ENCODE measurements around the gene NDC1. TPM values are rescaled to one million over a fixed set of nuclear protein-coding genes. Genes with fewer than 3 reads are reported as not detected.
"Not testable (repeated sequence)": the region's sequence is repeated elsewhere in the genome, so short reads cannot be mapped to it uniquely, and the experiment has no call there.

NDC1 gene, protein sequence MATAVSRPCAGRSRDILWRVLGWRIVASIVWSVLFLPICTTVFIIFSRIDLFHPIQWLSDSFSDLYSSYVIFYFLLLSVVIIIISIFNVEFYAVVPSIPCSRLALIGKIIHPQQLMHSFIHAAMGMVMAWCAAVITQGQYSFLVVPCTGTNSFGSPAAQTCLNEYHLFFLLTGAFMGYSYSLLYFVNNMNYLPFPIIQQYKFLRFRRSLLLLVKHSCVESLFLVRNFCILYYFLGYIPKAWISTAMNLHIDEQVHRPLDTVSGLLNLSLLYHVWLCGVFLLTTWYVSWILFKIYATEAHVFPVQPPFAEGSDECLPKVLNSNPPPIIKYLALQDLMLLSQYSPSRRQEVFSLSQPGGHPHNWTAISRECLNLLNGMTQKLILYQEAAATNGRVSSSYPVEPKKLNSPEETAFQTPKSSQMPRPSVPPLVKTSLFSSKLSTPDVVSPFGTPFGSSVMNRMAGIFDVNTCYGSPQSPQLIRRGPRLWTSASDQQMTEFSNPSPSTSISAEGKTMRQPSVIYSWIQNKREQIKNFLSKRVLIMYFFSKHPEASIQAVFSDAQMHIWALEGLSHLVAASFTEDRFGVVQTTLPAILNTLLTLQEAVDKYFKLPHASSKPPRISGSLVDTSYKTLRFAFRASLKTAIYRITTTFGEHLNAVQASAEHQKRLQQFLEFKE
- total RNA-seq (2014; rRNA removed; shearing (Covaris generic); ENCODE audit: low replicate concordance), result 36.7 and 130 TPM in 2 replicates

DNA sequence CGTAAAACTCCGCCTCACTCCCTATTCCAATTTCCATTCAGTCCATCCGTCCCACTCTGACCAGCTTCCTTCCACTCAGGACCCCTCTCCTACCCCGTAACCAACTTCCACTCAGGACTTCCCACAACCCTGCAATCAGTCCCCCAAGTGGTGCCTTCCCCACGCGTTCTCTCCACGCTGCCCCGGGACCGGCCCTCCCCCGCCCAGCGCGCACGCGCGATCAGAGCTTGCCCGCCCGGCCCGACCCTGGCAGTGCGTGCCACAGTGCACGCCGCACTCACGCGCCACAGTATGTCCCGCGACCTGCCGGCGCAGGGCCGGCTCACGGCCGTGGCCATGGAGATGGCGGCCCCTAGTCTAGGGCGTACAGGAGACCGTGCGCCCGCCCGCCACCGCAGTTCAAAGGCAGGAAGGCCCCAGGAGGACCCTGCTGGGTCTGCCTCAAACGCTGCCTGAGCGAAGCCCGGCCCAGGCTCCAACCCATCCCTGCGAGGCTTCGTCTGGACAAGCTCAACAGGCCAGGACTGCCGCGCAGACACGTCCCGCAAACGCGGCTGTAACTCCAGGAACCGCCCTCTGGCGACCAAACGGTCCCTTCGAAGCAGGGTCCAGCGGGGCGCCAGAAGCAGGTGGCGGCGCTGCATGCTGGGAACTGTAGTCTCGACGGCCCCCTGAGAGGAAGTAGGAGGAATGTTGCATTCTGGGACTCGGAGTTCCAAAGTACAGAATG lies at the start of gene NDC1:
NDC1 (minus strand) TSS at position 373 of the 730 bp plus-strand sequence; CDS start at position 338, 35 bp downstream.
- peak; percentile 97 for DNase-seq
- Histone ChIP-seq H3K4me2 (ENCODE audit: low read depth, low read length, poor library complexity, severe bottlenecking) (peak within 1 kb of the TSS; percentile 61), H3K27me3 (ENCODE audit: low read length) (no peaks in the 10 kb centered on the region), H3K36me3 (ENCODE audit: insufficient read depth, low read length) (peaks cover 18% of the 10 kb centered on the region; the same call in 1 of the 2 replicates), H4K20me1 (ENCODE audit: insufficient read depth, low read depth, low read length) (no peaks in the 10 kb centered on the region), H2AFZ (ENCODE audit: low read length) (peak within 1 kb of the TSS; percentile 94), H3K4me3 (ENCODE audit: low read length) (peak within 1 kb of the TSS; percentile 84), H3K9me3 (ENCODE audit: low read length) (no peaks in the 10 kb centered on the region), H3K79me2 (ENCODE audit: low read length) (peaks cover 52% of the 10 kb centered on the region), H3K27ac (ENCODE audit: low read length) (peak within 1 kb of the TSS; percentile 96), H3K4me1 (ENCODE audit: low read length) (peaks cover 50% of the 10 kb centered on the region), H3K9me2 (replicated peaks; ENCODE audit: insufficient read depth, low read length) (no peaks in the 10 kb centered on the region), H3K9ac (ENCODE audit: low read length) (peak within 1 kb of the TSS; percentile 84)

DNA sequence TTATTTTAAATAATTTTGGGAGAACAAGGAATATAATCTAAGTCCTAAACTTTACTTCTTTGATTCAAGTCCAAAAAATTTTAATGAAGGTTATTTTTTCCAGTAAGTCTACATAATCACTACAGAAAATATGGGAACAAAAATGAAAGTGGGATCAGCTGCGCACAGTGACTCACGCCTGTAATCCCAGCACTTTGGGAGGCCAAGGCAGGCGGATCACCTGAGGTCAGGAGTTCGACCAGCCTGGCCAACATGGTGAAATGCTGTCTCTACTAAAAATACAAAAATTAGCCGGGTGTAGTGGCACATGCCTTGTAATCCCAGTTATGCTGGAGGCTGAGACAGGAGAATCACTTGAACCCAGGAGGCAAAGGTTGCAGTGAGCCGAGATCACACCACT lies 45.5 kb upstream of the NDC1 start:
- not testable (repeated sequence) for H4K20me1 ChIP-seq (ENCODE audit: insufficient read depth, low read depth, low read length); DNase-seq; H3K9me2 ChIP-seq (replicated peaks; ENCODE audit: insufficient read depth, low read length); H3K27me3 ChIP-seq (ENCODE audit: low read length); H3K36me3 ChIP-seq (ENCODE audit: insufficient read depth, low read length); H3K79me2 ChIP-seq (ENCODE audit: low read length); H3K4me2 ChIP-seq (ENCODE audit: low read depth, low read length, poor library complexity, severe bottlenecking); H3K4me3 ChIP-seq (ENCODE audit: low read length); H3K9ac ChIP-seq (ENCODE audit: low read length); H3K27ac ChIP-seq (ENCODE audit: low read length); H2AFZ ChIP-seq (ENCODE audit: low read length); H3K9me3 ChIP-seq (ENCODE audit: low read length)
- H3K4me1 ChIP-seq (ENCODE audit: low read length), result peaks cover 19% of the 10 kb centered on the region

- not testable (repeated sequence) for H3K27me3 ChIP-seq (ENCODE audit: low read length); H3K9me2 ChIP-seq (replicated peaks; ENCODE audit: insufficient read depth, low read length); H3K4me3 ChIP-seq (ENCODE audit: low read length); H4K20me1 ChIP-seq (ENCODE audit: insufficient read depth, low read depth, low read length); H3K9me3 ChIP-seq (ENCODE audit: low read length); H3K79me2 ChIP-seq (ENCODE audit: low read length); H3K27ac ChIP-seq (ENCODE audit: low read length); H3K4me2 ChIP-seq (ENCODE audit: low read depth, low read length, poor library complexity, severe bottlenecking); DNase-seq; H2AFZ ChIP-seq (ENCODE audit: low read length); H3K9ac ChIP-seq (ENCODE audit: low read length)
- peaks cover 16% of the 10 kb centered on the region for H3K4me1 ChIP-seq (ENCODE audit: low read length)
- peaks cover 14% of the 10 kb centered on the region for H3K36me3 ChIP-seq (ENCODE audit: insufficient read depth, low read length)
Observed at GRCh38 chr1:53881853-53882252, 43.8 kb upstream of the NDC1 start.

DNA sequence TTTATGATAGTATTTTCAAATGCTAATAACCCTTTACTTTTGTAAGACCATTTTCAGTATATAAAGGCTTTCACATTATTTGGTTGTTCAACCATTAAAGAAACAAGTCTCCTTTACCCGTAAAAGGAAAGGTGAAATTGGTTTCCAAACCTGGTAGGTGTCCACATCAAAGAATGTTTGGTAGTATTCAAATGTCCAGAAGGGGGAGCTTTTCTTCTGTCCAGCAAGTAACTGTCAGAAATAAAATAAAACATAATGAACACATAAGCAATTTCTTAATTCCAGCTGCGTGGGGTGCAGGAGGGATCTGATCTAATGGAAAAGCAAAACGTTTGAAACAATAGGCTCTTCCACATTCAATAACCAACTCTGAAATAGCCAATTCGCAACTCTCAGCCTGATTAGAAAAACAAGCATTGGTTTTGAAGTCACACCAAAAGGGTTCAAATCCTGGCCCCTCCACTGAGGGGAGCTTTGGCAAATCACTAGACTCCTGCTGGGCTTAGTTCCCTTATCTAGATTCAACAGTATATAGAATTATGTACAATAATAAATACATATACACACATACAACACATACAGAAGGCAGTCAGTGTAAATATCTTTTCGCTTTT lies 40.5 kb upstream of the NDC1 start:
- Histone ChIP-seq H3K4me3 (ENCODE audit: low read length) (no peak overlapping the region), H3K27me3 (ENCODE audit: low read length) (no peaks in the 10 kb centered on the region), H4K20me1 (ENCODE audit: insufficient read depth, low read depth, low read length) (no peaks in the 10 kb centered on the region), H3K9me3 (ENCODE audit: low read length) (no peaks in the 10 kb centered on the region), H3K9ac (ENCODE audit: low read length) (no peak overlapping the region), H3K4me2 (ENCODE audit: low read depth, low read length, poor library complexity, severe bottlenecking) (no peak overlapping the region), H3K9me2 (replicated peaks; ENCODE audit: insufficient read depth, low read length) (no peaks in the 10 kb centered on the region), H2AFZ (ENCODE audit: low read length) (no peak overlapping the region), H3K27ac (ENCODE audit: low read length) (no peak overlapping the region), H3K36me3 (ENCODE audit: insufficient read depth, low read length) (peaks cover 22% of the 10 kb centered on the region), H3K4me1 (ENCODE audit: low read length) (peaks cover 21% of the 10 kb centered on the region), H3K79me2 (ENCODE audit: low read length) (no peaks in the 10 kb centered on the region)
- DNase-seq, result peak; percentile 81

GRCh38 chr1:53875150-53875549 lies 37.1 kb upstream of the NDC1 start:
- H3K27ac ChIP-seq (ENCODE audit: low read length); H3K4me3 ChIP-seq (ENCODE audit: low read length); H3K27me3 ChIP-seq (ENCODE audit: low read length); H4K20me1 ChIP-seq (ENCODE audit: insufficient read depth, low read depth, low read length); DNase-seq; H2AFZ ChIP-seq (ENCODE audit: low read length); H3K9me2 ChIP-seq (replicated peaks; ENCODE audit: insufficient read depth, low read length); H3K9ac ChIP-seq (ENCODE audit: low read length); H3K79me2 ChIP-seq (ENCODE audit: low read length); H3K4me2 ChIP-seq (ENCODE audit: low read depth, low read length, poor library complexity, severe bottlenecking); H3K9me3 ChIP-seq (ENCODE audit: low read length): not testable (repeated sequence)
- H3K4me1 ChIP-seq (ENCODE audit: low read length), result peaks cover 45% of the 10 kb centered on the region
- H3K36me3 ChIP-seq (ENCODE audit: insufficient read depth, low read length), result peaks cover 16% of the 10 kb centered on the region; the same call in 1 of the 2 replicates

DNA sequence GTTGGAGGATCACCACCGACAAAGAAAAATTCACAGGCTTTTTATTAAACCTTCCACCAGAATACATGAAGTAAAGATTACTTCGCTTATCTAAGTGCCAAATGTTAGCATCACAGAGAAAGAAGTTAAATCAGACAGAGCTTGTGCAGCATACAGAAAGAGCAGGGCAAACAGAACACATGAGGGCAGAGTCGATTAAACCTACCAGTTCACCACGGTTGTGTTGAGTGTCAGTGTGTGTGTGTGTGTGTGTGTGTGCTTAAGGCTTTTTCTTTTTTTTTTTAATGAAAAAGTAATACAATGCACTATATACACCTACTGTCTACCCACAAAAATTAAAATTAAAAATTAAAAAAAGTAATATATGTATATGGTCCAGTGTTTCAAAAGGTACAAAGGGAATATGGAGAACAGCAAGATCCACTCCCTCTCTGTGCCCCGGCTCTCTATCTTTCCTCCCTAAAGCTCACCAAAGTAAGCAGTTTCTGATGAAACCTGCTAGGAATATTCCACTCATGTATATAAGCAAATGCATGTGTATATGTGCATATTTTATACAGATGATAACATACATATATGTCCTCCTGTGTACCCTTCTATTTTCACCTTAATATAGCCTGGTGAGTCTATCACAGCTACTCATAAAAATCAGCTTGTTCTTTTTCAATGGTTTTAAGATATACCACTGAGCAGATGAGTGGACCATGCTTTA lies 33.8 kb upstream of the NDC1 start:
- H3K79me2 ChIP-seq (ENCODE audit: low read length), result no peaks in the 10 kb centered on the region
- H3K9me2 ChIP-seq (replicated peaks; ENCODE audit: insufficient read depth, low read length), result no peaks in the 10 kb centered on the region
- H3K9me3 ChIP-seq (ENCODE audit: low read length), result no peaks in the 10 kb centered on the region
- no peaks in the 10 kb centered on the region for H3K27me3 ChIP-seq (ENCODE audit: low read length)
- peaks cover 60% of the 10 kb centered on the region for H3K4me1 ChIP-seq (ENCODE audit: low read length)
- peaks cover 11% of the 10 kb centered on the region; the same call in 1 of the 2 replicates for H3K36me3 ChIP-seq (ENCODE audit: insufficient read depth, low read length)
- peak overlapping the region; percentile 91 for H3K27ac ChIP-seq (ENCODE audit: low read length)
- peak overlapping the region; percentile 55 for H3K4me2 ChIP-seq (ENCODE audit: low read depth, low read length, poor library complexity, severe bottlenecking)
- peak; percentile 56 for DNase-seq
- peak overlapping the region; percentile 17; the same call in 1 of the 2 replicates for H3K4me3 ChIP-seq (ENCODE audit: low read length)
- peak overlapping the region; percentile 23; the same call in 1 of the 2 replicates for H2AFZ ChIP-seq (ENCODE audit: low read length)
- no peaks in the 10 kb centered on the region for H4K20me1 ChIP-seq (ENCODE audit: insufficient read depth, low read depth, low read length)
- peak overlapping the region; percentile 22 for H3K9ac ChIP-seq (ENCODE audit: low read length)

- H2AFZ ChIP-seq (ENCODE audit: low read length), result no peak overlapping the region
- H3K9me2 ChIP-seq (replicated peaks; ENCODE audit: insufficient read depth, low read length), result no peaks in the 10 kb centered on the region
- H3K9me3 ChIP-seq (ENCODE audit: low read length), result no peaks in the 10 kb centered on the region
- DNase-seq, result no peak
- H3K36me3 ChIP-seq (ENCODE audit: insufficient read depth, low read length), result peaks cover 11% of the 10 kb centered on the region; the same call in 1 of the 2 replicates
- no peak overlapping the region for H3K4me3 ChIP-seq (ENCODE audit: low read length)
- H3K27ac ChIP-seq (ENCODE audit: low read length), result peak overlapping the region; percentile 91
- no peaks in the 10 kb centered on the region for H4K20me1 ChIP-seq (ENCODE audit: insufficient read depth, low read depth, low read length)
- H3K4me2 ChIP-seq (ENCODE audit: low read depth, low read length, poor library complexity, severe bottlenecking), result no peak overlapping the region
- peaks cover 59% of the 10 kb centered on the region for H3K4me1 ChIP-seq (ENCODE audit: low read length)
- no peaks in the 10 kb centered on the region for H3K79me2 ChIP-seq (ENCODE audit: low read length)
- no peak overlapping the region for H3K9ac ChIP-seq (ENCODE audit: low read length)
- H3K27me3 ChIP-seq (ENCODE audit: low read length), result no peaks in the 10 kb centered on the region
Observed at GRCh38 chr1:53871221-53871620, 33.1 kb upstream of the NDC1 start.

Data from Karpas-422 (cell line).